Spleen (tissue), 11 donors: ENCODE measurements around the gene DMWD. TPM values are rescaled to one million over a fixed set of nuclear protein-coding genes. Genes with fewer than 3 reads are reported as not detected.

Experiments
- DNase-seq: peaks from one replicate; pipeline ENCODE4 v3.0.0-alpha.2; 2020
- H3K27ac ChIP-seq, 8 donors: fragments of 200-600 bp; sonication (generic) in 7 of 8; 1 replicate in 4 of 8; 2 replicates in 4 of 8; pipeline versions ENCODE4 v1.5.0 to v1.8.0; 2016 to 2021; ENCODE audit warnings: inconsistent platforms in 4 of 8, mild to moderate bottlenecking in 4 of 8, moderate library complexity in 1 of 8
- H3K27me3 ChIP-seq, 7 donors: fragments of 200-600 bp; sonication (generic) in 6 of 7; replicated peaks in 1 of 7; 1 replicate in 4 of 7; 2 replicates in 3 of 7; pipeline versions ENCODE4 v1.5.0 to v1.8.0; 2016 to 2021; ENCODE audit warnings: inconsistent platforms in 3 of 7, mild to moderate bottlenecking in 1 of 7
- H3K36me3 ChIP-seq, 6 donors: fragments of 200-600 bp; sonication (generic) in 5 of 6; 1 replicate in 4 of 6; 2 replicates in 2 of 6; pipeline versions ENCODE4 v1.5.0 to v1.8.0; 2016 to 2021; ENCODE audit warnings: inconsistent platforms in 2 of 6
- H3K4me1 ChIP-seq, 6 donors: fragments of 200-600 bp; sonication (generic) in 5 of 6; 1 replicate in 3 of 6; 2 replicates in 3 of 6; pipeline versions ENCODE4 v1.5.0 to v1.8.0; 2016 to 2021; ENCODE audit warnings: inconsistent platforms in 3 of 6
- H3K4me3 ChIP-seq, 8 donors: fragments of 200-600 bp; sonication (generic) in 7 of 8; 1 replicate in 4 of 8; 2 replicates in 4 of 8; pipeline versions ENCODE4 v1.5.0 to v1.8.0; 2016 to 2021; ENCODE audit warnings: inconsistent platforms in 4 of 8, mild to moderate bottlenecking in 4 of 8, moderate library complexity in 2 of 8
- H3K9me3 ChIP-seq, 8 donors: fragments of 200-600 bp; sonication (generic) in 7 of 8; 1 replicate in 4 of 8; 2 replicates in 4 of 8; pipeline versions ENCODE4 v1.5.0 to v1.8.0; 2016 to 2021; ENCODE audit warnings: inconsistent platforms in 4 of 8
- CTCF ChIP-seq, 11 experiments: fragments of 200-600 bp in 7 of 11; fragments of 450-650 bp in 4 of 11; sonication (generic) in 4 of 11; IDR thresholded peaks in 8 of 11; conservative IDR thresholded peaks in 3 of 11; 1 replicate in 7 of 11; 2 replicates in 4 of 11; pipeline versions ENCODE4 v1.4.0 to v1.8.0; 2016 to 2021; ENCODE audit warnings: antibody characterized with exemption in 11 of 11, inconsistent platforms in 4 of 11, mild to moderate bottlenecking in 1 of 11
- POLR2A ChIP-seq, 3 donors: fragments of 450-650 bp; IDR thresholded peaks; one replicate each; pipeline ENCODE4 v1.5.1; 2017; ENCODE audit warnings: antibody characterized with exemption in 3 of 3, mild to moderate bottlenecking in 1 of 3
- POLR2AphosphoS5 ChIP-seq, 3 donors: sonication (generic); formaldehyde crosslinking; IDR thresholded peaks; one replicate each; pipeline ENCODE4 v1.5.1; 2017; ENCODE audit warnings: antibody characterized with exemption in 3 of 3
- WGBS, 5 donors: extraction: QIAGEN DNeasy Blood & Tissue Kit in 3 of 5; methylation state at CpG; one replicate each; pipeline versions ENCODE4 v1.1.5 to v1.1.7; 2013 to 2018; 5-methylcytosine and 5-hydroxymethylcytosine counted together
- intact Hi-C: fragments of 100-400 bp; cut with DNase I; formaldehyde crosslinking; loops from one replicate; pipeline ENCODE4 v1.15.0; 2023; ENCODE audit warnings: low total_unique reads
- polyA plus RNA-seq, 3 donors: library from polyadenylated mRNA; stranded (reverse); fragments of 200-250 nt; gene quantifications; one replicate each; pipeline ENCODE4 v1.2.1, GENCODE V29; 2013
- total RNA-seq, 7 donors: library from RNA; depleted of rRNA in 3 of 7; stranded (reverse); fragments of >200 nt in 3 of 7; fragmentation: NEBNext Ultra II Directional in 4 of 7; extraction: Animal tissue kit (Norgen Biotek cat#: 25700) in 4 of 7; gene quantifications; one replicate each; pipeline versions ENCODE4 v1.1.0 to v1.2.1, GENCODE V29; 2016 to 2021
- donor health status: healthy with polysubstance abuse.
- donor health status: DM: no; HTN: no; CAD: no; lungs with moderate emphysema.
- donor health status: DM: no; HTN: no; CAD: no.
- donor health status: Bipolar disorder and iron deficiency.
- donor health status: healthy.
- donor health status: DM: no; HTN: no; CAD: no.
- donor health status: DM: yes; HTN: yes; CAD: no.

DMWD gene
- total and polyA plus RNA-seq, 10 donors: 6.4 to 57.0 (median 42.6) TPM

DNA sequence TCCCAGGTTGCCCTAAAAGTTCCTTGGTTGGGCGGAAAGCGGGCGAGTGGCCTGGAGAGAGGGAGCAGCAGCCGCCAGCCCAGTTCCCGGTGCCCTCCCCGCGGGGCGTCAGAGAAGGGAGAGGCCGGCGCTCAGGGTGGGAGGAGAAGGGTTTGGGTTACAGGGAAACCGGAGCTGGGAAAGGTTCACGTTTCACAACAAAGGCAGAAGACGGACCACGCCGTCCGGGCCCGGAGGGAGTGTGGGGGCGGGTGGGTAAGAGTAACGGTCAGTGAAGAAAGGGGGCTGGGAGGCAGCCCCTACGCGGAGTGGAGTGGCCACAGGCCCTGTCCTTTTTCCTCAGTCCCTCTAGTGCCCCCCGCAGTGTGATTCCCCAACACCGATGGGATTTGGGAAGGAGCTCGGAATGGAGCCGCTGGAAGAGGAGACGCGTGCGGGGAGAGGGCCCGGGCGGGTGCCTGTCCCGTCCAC is 25.2 kb downstream of the DMWD start:
- peaks cover 0 to 1% (median 0%) of the 10 kb centered on the region in 6 donors for H3K36me3 ChIP-seq
- H3K4me3 ChIP-seq: peak overlapping the region; percentile 49 to 86 (median 80)
- no peaks in the 10 kb centered on the region for H3K9me3 ChIP-seq
- DNase-seq: no peak
- intact Hi-C loops: no loop called here
- 27 to 43% (median 35%) methylated on average over 27 to 31 of the region's 31 CpGs for WGBS, 5 donors
- peaks cover 3 to 75% (median 46%) of the 10 kb centered on the region in 6 donors for H3K4me1 ChIP-seq
- H3K27me3 ChIP-seq: peaks cover 0 to 90% (median 11%) of the 10 kb centered on the region in 7 donors
- no peak for TF ChIP-seq CTCF (IDR thresholded peaks at IDR 0.05 in 8 of 11, conservative IDR thresholded peaks at IDR 0.05 in 3 of 11)
- TF ChIP-seq POLR2AphosphoS5 (IDR thresholded peaks at IDR 0.05): peak; percentile 40 to 69 (median 59)
- TF ChIP-seq POLR2A (IDR thresholded peaks at IDR 0.05): peak in 1 of 3 donors; percentile 10
- H3K27ac ChIP-seq: peak overlapping the region; percentile 67 to 90 (median 88)

DNA sequence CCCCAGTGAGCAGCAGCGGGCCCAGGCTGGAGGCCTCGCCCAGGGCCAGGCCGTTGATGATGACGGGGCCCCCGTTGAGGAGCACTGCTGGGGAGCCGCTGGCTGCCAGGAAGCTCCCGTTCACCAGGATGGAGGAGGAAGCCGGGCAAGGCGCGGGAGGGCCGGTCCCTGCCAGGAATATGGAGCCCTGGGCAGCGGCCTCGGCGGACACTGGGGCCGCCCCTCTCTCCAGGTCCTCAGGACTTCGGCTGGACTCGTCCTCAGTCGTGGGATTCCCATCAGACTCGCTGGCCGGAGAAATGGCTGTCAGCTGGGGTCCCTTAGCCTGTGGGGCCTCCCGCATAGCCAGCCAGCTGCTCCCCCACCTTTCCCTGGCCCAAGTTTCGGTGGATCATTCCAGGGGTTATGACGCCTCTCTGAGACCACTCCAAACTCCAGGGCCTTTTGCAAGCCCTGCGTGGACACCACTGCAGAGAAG is 25.7 kb downstream of the DMWD start:
- H3K9me3 ChIP-seq: no peaks in the 10 kb centered on the region
- H3K27ac ChIP-seq: peak overlapping the region in 7 of 8 donors; percentile 87 to 90 (median 88)
- no peak for TF ChIP-seq POLR2AphosphoS5 (IDR thresholded peaks at IDR 0.05)
- TF ChIP-seq POLR2A (IDR thresholded peaks at IDR 0.05): no peak
- TF ChIP-seq CTCF (IDR thresholded peaks at IDR 0.05 in 8 of 11, conservative IDR thresholded peaks at IDR 0.05 in 3 of 11): no peak
- H3K36me3 ChIP-seq: no peaks in the 10 kb centered on the region
- peaks cover 3 to 75% (median 46%) of the 10 kb centered on the region in 6 donors for H3K4me1 ChIP-seq
- WGBS, 5 donors: 57 to 70% (median 64%) methylated on average over 14 to 24 of the region's 24 CpGs
- H3K27me3 ChIP-seq: peaks cover 0 to 88% (median 11%) of the 10 kb centered on the region in 7 donors
- intact Hi-C loops: no loop called here
- H3K4me3 ChIP-seq: peak overlapping the region; percentile 49 to 86 (median 80)
- DNase-seq: no peak

GRCh38 chr19:45766296-45766868 is 26.3 kb downstream of the DMWD start:
- Histone ChIP-seq H3K27ac (peak overlapping the region in 7 of 8 donors; percentile 87 to 90 (median 88)), H3K9me3 (no peaks in the 10 kb centered on the region), H3K36me3 (no peaks in the 10 kb centered on the region), H3K4me1 (peaks cover 3 to 74% (median 46%) of the 10 kb centered on the region in 6 donors), H3K27me3 (peaks cover 0 to 87% (median 11%) of the 10 kb centered on the region in 7 donors), H3K4me3 (peak overlapping the region in 4 of 8 donors; percentile 69 to 86 (median 81))
- no peak for TF ChIP-seq POLR2AphosphoS5 (IDR thresholded peaks at IDR 0.05)
- TF ChIP-seq POLR2A (IDR thresholded peaks at IDR 0.05): no peak
- TF ChIP-seq CTCF (IDR thresholded peaks at IDR 0.05 in 8 of 11, conservative IDR thresholded peaks at IDR 0.05 in 3 of 11): no peak
- DNase-seq: no peak
- WGBS, 5 donors: 70 to 94% (median 87%) methylated on average over 5 to 17 of the region's 17 CpGs
- intact Hi-C loops: no loop called here

- H3K27ac ChIP-seq: peak overlapping the region in 5 of 8 donors; percentile 87 to 90 (median 88)
- no peaks in the 10 kb centered on the region for H3K9me3 ChIP-seq
- H3K4me3 ChIP-seq: no peak overlapping the region
- H3K36me3 ChIP-seq: no peaks in the 10 kb centered on the region
- WGBS, 5 donors: 74 to 83% (median 79%) methylated on average over 21 to 23 of the region's 23 CpGs
- peaks cover 3 to 69% (median 41%) of the 10 kb centered on the region in 6 donors for H3K4me1 ChIP-seq
- no peak for TF ChIP-seq CTCF (IDR thresholded peaks at IDR 0.05 in 8 of 11, conservative IDR thresholded peaks at IDR 0.05 in 3 of 11)
- no peak for TF ChIP-seq POLR2AphosphoS5 (IDR thresholded peaks at IDR 0.05)
- TF ChIP-seq POLR2A (IDR thresholded peaks at IDR 0.05): no peak
- peaks cover 0 to 81% (median 11%) of the 10 kb centered on the region in 7 donors for H3K27me3 ChIP-seq
- DNase-seq: no peak
- intact Hi-C loops: no loop called here
Measured at GRCh38 chr19:45765702-45766295, 26.8 kb downstream of the DMWD start.
